PC-3 (cell line): ENCODE results near the gene DXO.
"Not testable (repeated sequence)": the region's sequence is repeated elsewhere in the genome, so short reads cannot be mapped to it uniquely, and the experiment has no call there.

Experiments
- EZH2 ChIP-seq: fragments of 300-600 bp; sonication (generic); IDR thresholded peaks from one replicate; pipeline ENCODE4 v1.6.1; 2017; ENCODE audit warnings: antibody characterized with exemption, mild to moderate bottlenecking, low read length; ENCODE audit not compliant: unreplicated experiment
- TF ChIP-seq, protein P1 (sequence below): fragments of 300-600 bp; sonication (generic); conservative IDR thresholded peaks from 2 replicates; pipeline ENCODE4 v1.5.1; 2017; ENCODE audit warnings: antibody characterized with exemption, low read depth, mild to moderate bottlenecking, low read length

DNA sequence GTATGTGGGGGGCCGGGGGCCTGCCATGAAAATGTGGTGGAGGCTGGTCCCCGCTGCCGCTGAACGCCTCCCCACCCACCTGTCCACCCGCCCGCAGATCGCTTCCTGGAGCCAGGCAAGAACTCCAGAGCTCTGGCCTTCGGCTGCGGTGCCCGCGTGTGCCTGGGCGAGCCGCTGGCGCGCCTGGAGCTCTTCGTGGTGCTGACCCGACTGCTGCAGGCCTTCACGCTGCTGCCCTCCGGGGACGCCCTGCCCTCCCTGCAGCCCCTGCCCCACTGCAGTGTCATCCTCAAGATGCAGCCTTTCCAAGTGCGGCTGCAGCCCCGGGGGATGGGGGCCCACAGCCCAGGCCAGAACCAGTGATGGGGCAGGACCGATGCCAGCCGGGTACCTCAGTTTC is 36.1 kb upstream of the DXO start:
- TF ChIP-seq, protein P1, sequence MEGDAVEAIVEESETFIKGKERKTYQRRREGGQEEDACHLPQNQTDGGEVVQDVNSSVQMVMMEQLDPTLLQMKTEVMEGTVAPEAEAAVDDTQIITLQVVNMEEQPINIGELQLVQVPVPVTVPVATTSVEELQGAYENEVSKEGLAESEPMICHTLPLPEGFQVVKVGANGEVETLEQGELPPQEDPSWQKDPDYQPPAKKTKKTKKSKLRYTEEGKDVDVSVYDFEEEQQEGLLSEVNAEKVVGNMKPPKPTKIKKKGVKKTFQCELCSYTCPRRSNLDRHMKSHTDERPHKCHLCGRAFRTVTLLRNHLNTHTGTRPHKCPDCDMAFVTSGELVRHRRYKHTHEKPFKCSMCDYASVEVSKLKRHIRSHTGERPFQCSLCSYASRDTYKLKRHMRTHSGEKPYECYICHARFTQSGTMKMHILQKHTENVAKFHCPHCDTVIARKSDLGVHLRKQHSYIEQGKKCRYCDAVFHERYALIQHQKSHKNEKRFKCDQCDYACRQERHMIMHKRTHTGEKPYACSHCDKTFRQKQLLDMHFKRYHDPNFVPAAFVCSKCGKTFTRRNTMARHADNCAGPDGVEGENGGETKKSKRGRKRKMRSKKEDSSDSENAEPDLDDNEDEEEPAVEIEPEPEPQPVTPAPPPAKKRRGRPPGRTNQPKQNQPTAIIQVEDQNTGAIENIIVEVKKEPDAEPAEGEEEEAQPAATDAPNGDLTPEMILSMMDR = not testable (repeated sequence)
- not testable (repeated sequence) for TF ChIP-seq EZH2
